WTC11 (cell line): Measurements from ENCODE around the gene MEIS2. TPM values are rescaled to one million over a fixed set of nuclear protein-coding genes. Genes with fewer than 3 reads are reported as not detected.
A peak's percentile ranks its signal among the peaks of the same experiment; 100 is the strongest.

Experiments
- ATAC-seq: fragments of 200-7000 bp; cut with Tn5 transposase; 2 replicates; pipeline ENCODE4 v1.10.0; 2021; ENCODE audit warnings: mild to moderate bottlenecking, moderate library complexity
- CTCF ChIA-PET: fragments of 300-600 bp; sonication (Branson Sonifier 250); formaldehyde crosslinking; loops from one replicate; lab custom pipeline; 2021; ENCODE audit warnings: antibody characterized with exemption; lab: Charles Lee
- POLR2A ChIA-PET: fragments of 350-600 bp; sonication (Branson Sonifier 250); formaldehyde crosslinking; loops from one replicate; lab custom pipeline; 2021; ENCODE audit warnings: antibody characterized with exemption; lab: Charles Lee
- DNase-seq: peaks from one replicate; pipeline ENCODE4 v3.0.0; 2021; ENCODE audit warnings: low spot score
- H3K27ac Mint-ChIP-seq: 2 replicates; pipeline ENCODE4 v1.8.0; 2021; ENCODE audit warnings: mixed read lengths
- H3K27me3 Mint-ChIP-seq: 2 replicates; pipeline ENCODE4 v1.8.0; 2021; ENCODE audit warnings: low read depth, mild to moderate bottlenecking, moderate library complexity, mixed read lengths
- H3K36me3 Mint-ChIP-seq: 2 replicates; pipeline ENCODE4 v1.8.0; 2021; ENCODE audit warnings: mixed read lengths
- H3K4me1 Mint-ChIP-seq: 2 replicates; pipeline ENCODE4 v1.8.0; 2022; ENCODE audit warnings: mixed read lengths
- H3K4me3 Mint-ChIP-seq: 2 replicates; pipeline ENCODE4 v1.8.0; 2021; ENCODE audit warnings: mild to moderate bottlenecking, moderate library complexity, mixed read lengths
- H3K9me3 Mint-ChIP-seq: 2 replicates; pipeline ENCODE4 v1.8.0; 2021; ENCODE audit warnings: mixed read lengths
- ATF2 ChIP-seq: sonication (generic); formaldehyde crosslinking; IDR thresholded peaks from 2 replicates; pipeline ENCODE4 v1.8.1; 2022; ENCODE audit warnings: low read depth, missing genetic modification reagents, borderline replicate concordance
- ATF6 ChIP-seq: sonication (generic); formaldehyde crosslinking; IDR thresholded peaks from 2 replicates; pipeline ENCODE4 v1.8.1; 2023; ENCODE audit warnings: mild to moderate bottlenecking, missing genetic modification reagents
- CBFB ChIP-seq: sonication (generic); formaldehyde crosslinking; IDR thresholded peaks from 2 replicates; pipeline ENCODE4 v1.8.1; 2022; ENCODE audit warnings: mild to moderate bottlenecking, low read depth, missing genetic modification reagents
- CREM ChIP-seq: sonication (generic); formaldehyde crosslinking; IDR thresholded peaks from 2 replicates; pipeline ENCODE4 v1.8.1; 2022; ENCODE audit warnings: mild to moderate bottlenecking, missing genetic modification reagents, moderate library complexity
- CTCF ChIP-seq: fragments of 200-600 bp; IDR thresholded peaks from 2 replicates; pipeline ENCODE4 v1.8.0; 2022; ENCODE audit warnings: antibody characterized with exemption
- NR2C2 ChIP-seq: sonication (generic); formaldehyde crosslinking; IDR thresholded peaks from 2 replicates; pipeline ENCODE4 v1.8.0; 2022; ENCODE audit warnings: mild to moderate bottlenecking, missing genetic modification reagents
- TEAD1 ChIP-seq: sonication (generic); formaldehyde crosslinking; IDR thresholded peaks from 2 replicates; pipeline ENCODE4 v1.8.0; 2022; ENCODE audit warnings: mild to moderate bottlenecking, missing genetic modification reagents
- ZNF263 ChIP-seq: sonication (generic); formaldehyde crosslinking; IDR thresholded peaks from 2 replicates; pipeline ENCODE4 v1.8.1; 2022; ENCODE audit warnings: low read depth, mild to moderate bottlenecking, moderate library complexity, missing genetic modification reagents
- ZNF512 ChIP-seq: sonication (generic); formaldehyde crosslinking; IDR thresholded peaks from 2 replicates; pipeline ENCODE4 v1.8.1; 2022; ENCODE audit warnings: missing genetic modification reagents, borderline replicate concordance
- total RNA-seq: library from RNA; stranded (reverse); gene quantifications from 3 replicates; pipeline ENCODE4 v1.2.3, GENCODE V29; 2021
- TF ChIP-seq, protein P1 (sequence below): sonication (generic); formaldehyde crosslinking; IDR thresholded peaks from 2 replicates; pipeline ENCODE4 v1.8.1; 2022; ENCODE audit warnings: low read depth, mild to moderate bottlenecking, moderate library complexity, missing genetic modification reagents, borderline replicate concordance
- TF ChIP-seq, protein P2 (sequence below): fragments of 250-450 bp; sonication (Bioruptor Pico); IDR thresholded peaks from 2 replicates; pipeline ENCODE4 v1.9.0; 2021; ENCODE audit warnings: mild to moderate bottlenecking
- TF ChIP-seq, protein P3 (sequence below): sonication (generic); formaldehyde crosslinking; IDR thresholded peaks from 2 replicates; pipeline ENCODE4 v1.8.1; 2023; ENCODE audit warnings: mild to moderate bottlenecking, missing genetic modification reagents

The MEIS2 gene
- total RNA-seq, 1 experiment from 2014 or later = 0.57 TPM

DNA sequence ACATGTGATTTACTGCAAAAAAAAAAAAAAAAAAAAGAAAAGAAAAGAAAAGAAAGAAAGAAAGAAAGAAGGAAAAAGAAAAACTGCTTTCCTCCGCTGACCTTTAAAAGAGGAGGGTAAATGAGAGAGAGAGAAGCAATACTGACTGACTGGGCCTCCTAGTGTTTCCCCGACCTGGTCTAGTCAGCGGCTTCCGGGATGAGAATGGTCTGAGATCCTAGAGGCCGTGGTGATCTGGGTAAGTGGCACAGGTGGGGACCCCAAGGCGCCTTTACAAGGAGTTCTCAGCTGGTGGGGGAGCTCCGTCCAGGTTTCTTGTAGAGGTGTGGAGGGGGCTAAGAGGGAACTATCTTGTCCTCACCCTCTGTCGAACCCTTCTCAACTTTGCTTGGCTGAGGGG, 223.1 kb downstream of the MEIS2 start:
- ChIA-PET CTCF (interaction anchor here (0.7 to 1.8 kb wide), 9 partner anchors 21 to 298 kb away, joined by 3 to 9 read pairs (median 4); partner anchors contain the start of gene CDIN1), POLR2A (no interaction called here)
- TF ChIP-seq ATF2 (CRISPR knock-in tag) = no peak
- no peak for TF ChIP-seq CTCF
- TF ChIP-seq, protein P1, sequence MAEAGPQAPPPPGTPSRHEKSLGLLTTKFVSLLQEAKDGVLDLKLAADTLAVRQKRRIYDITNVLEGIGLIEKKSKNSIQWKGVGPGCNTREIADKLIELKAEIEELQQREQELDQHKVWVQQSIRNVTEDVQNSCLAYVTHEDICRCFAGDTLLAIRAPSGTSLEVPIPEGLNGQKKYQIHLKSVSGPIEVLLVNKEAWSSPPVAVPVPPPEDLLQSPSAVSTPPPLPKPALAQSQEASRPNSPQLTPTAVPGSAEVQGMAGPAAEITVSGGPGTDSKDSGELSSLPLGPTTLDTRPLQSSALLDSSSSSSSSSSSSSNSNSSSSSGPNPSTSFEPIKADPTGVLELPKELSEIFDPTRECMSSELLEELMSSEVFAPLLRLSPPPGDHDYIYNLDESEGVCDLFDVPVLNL = no peak
- no peak for TF ChIP-seq ATF6 (CRISPR knock-in tag)
- TF ChIP-seq CBFB (CRISPR knock-in tag) = no peak
- TF ChIP-seq ZNF512 (CRISPR knock-in tag) = no peak
- no peak for TF ChIP-seq TEAD1
- TF ChIP-seq, protein P2, sequence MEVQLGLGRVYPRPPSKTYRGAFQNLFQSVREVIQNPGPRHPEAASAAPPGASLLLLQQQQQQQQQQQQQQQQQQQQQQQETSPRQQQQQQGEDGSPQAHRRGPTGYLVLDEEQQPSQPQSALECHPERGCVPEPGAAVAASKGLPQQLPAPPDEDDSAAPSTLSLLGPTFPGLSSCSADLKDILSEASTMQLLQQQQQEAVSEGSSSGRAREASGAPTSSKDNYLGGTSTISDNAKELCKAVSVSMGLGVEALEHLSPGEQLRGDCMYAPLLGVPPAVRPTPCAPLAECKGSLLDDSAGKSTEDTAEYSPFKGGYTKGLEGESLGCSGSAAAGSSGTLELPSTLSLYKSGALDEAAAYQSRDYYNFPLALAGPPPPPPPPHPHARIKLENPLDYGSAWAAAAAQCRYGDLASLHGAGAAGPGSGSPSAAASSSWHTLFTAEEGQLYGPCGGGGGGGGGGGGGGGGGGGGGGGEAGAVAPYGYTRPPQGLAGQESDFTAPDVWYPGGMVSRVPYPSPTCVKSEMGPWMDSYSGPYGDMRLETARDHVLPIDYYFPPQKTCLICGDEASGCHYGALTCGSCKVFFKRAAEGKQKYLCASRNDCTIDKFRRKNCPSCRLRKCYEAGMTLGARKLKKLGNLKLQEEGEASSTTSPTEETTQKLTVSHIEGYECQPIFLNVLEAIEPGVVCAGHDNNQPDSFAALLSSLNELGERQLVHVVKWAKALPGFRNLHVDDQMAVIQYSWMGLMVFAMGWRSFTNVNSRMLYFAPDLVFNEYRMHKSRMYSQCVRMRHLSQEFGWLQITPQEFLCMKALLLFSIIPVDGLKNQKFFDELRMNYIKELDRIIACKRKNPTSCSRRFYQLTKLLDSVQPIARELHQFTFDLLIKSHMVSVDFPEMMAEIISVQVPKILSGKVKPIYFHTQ (CRISPR knock-in tag) = no peak
- TF ChIP-seq NR2C2 (CRISPR knock-in tag) = no peak
- TF ChIP-seq CREM = no peak
- DNase-seq (no peak), ATAC-seq (peak; percentile 42)
- peak overlapping the region; percentile 81 for H3K4me3 Mint-ChIP-seq
- no peaks in the 10 kb centered on the region for H3K9me3 Mint-ChIP-seq
- peaks cover 70% of the 10 kb centered on the region for H3K27me3 Mint-ChIP-seq
- no peaks in the 10 kb centered on the region for H3K36me3 Mint-ChIP-seq
- H3K4me1 Mint-ChIP-seq = peaks cover 46% of the 10 kb centered on the region
- no peak overlapping the region for H3K27ac Mint-ChIP-seq

- no peaks in the 10 kb centered on the region for H3K9me3 Mint-ChIP-seq
- peaks cover 36% of the 10 kb centered on the region for H3K4me1 Mint-ChIP-seq
- TF ChIP-seq, protein P3, sequence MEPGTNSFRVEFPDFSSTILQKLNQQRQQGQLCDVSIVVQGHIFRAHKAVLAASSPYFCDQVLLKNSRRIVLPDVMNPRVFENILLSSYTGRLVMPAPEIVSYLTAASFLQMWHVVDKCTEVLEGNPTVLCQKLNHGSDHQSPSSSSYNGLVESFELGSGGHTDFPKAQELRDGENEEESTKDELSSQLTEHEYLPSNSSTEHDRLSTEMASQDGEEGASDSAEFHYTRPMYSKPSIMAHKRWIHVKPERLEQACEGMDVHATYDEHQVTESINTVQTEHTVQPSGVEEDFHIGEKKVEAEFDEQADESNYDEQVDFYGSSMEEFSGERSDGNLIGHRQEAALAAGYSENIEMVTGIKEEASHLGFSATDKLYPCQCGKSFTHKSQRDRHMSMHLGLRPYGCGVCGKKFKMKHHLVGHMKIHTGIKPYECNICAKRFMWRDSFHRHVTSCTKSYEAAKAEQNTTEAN = no peak
- TF ChIP-seq ZNF263 = no peak
- ATAC-seq (no peak), DNase-seq (no peak)
- H3K27me3 Mint-ChIP-seq = peaks cover 56% of the 10 kb centered on the region
- no peak overlapping the region for H3K27ac Mint-ChIP-seq
- ChIA-PET POLR2A (no interaction called here), CTCF (interaction anchor here (0.9 to 1.3 kb wide), 2 partner anchors 261 to 1005 kb away, joined by 3 read pairs; no protein-coding TSS in a partner anchor)
- H3K4me3 Mint-ChIP-seq = no peak overlapping the region
- no peaks in the 10 kb centered on the region for H3K36me3 Mint-ChIP-seq
Observed at GRCh38 chr15:36875740-36876334, 224.5 kb downstream of the MEIS2 start.
